DMS53 treated with DMSO at 0.1 percent for 48 hours (cell line): ENCODE data around the gene LRP1.
A peak's percentile ranks its signal among the peaks of the same experiment; 100 is the strongest.

Experiments
- DNase-seq: peaks from one replicate; lab custom pipeline; 2025; ENCODE audit not compliant: unreplicated experiment; lab: John Stamatoyannopoulos, UW

The LRP1 gene

GRCh38 chr12:57190821-57191220 is 62.5 kb downstream of the LRP1 start:
- no peak for DNase-seq

GRCh38 chr12:57191410-57191809 is 63.1 kb downstream of the LRP1 start:
- DNase-seq = no peak

GRCh38 chr12:57192920-57193319 is 64.6 kb downstream of the LRP1 start:
- no peak for DNase-seq

- peak; percentile 77 for DNase-seq
These were observed 65.5 kb downstream of the LRP1 start for GRCh38 chr12:57193706-57194245.

GRCh38 chr12:57194253-57194652 is 66.0 kb downstream of the LRP1 start:
- peak; percentile 46 for DNase-seq

GRCh38 chr12:57195186-57195585 is 66.9 kb downstream of the LRP1 start:
- no peak for DNase-seq

GRCh38 chr12:57195611-57196371 is 67.5 kb downstream of the LRP1 start:
- no peak for DNase-seq

GRCh38 chr12:57196439-57196838 is 68.2 kb downstream of the LRP1 start:
- DNase-seq = no peak

- no peak for DNase-seq
These were observed 68.7 kb downstream of the LRP1 start for GRCh38 chr12:57196956-57197355.

GRCh38 chr12:57198329-57198728 is 70.0 kb downstream of the LRP1 start:
- DNase-seq = no peak

GRCh38 chr12:57199191-57199590 is 70.9 kb downstream of the LRP1 start:
- no peak for DNase-seq

GRCh38 chr12:57200497-57200896 is 72.2 kb downstream of the LRP1 start:
- no peak for DNase-seq

GRCh38 chr12:57201219-57201618 is 72.9 kb downstream of the LRP1 start:
- no peak for DNase-seq

GRCh38 chr12:57201631-57202030 is 73.3 kb downstream of the LRP1 start:
- DNase-seq = no peak

GRCh38 chr12:57202321-57202720 is 74.0 kb downstream of the LRP1 start:
- no peak for DNase-seq

- DNase-seq = no peak
These were observed 74.9 kb downstream of the LRP1 start for GRCh38 chr12:57203201-57203600.

- no peak for DNase-seq
These were observed 75.5 kb downstream of the LRP1 start for GRCh38 chr12:57203791-57204190.

- DNase-seq = no peak
These were observed 76.2 kb downstream of the LRP1 start for GRCh38 chr12:57204454-57204853.

- no peak for DNase-seq
These were observed 76.9 kb downstream of the LRP1 start for GRCh38 chr12:57205186-57205585.

GRCh38 chr12:57205931-57206330 is 77.6 kb downstream of the LRP1 start:
- DNase-seq = no peak

GRCh38 chr12:57207731-57208630 is 79.7 kb downstream of the LRP1 start:
- no peak for DNase-seq
